Activated CD8-positive, alpha-beta memory T cell treated with anti-CD3 and anti-CD28 coated beads, Interleukin-2, amount 50 U/mL, for 4 hours (primary cell): ENCODE results near the gene SLC14A1.

Experiments used
- DNase-seq: peaks from one replicate; pipeline ENCODE4 v3.0.0-alpha.2; 2020

SLC14A1 gene

DNA sequence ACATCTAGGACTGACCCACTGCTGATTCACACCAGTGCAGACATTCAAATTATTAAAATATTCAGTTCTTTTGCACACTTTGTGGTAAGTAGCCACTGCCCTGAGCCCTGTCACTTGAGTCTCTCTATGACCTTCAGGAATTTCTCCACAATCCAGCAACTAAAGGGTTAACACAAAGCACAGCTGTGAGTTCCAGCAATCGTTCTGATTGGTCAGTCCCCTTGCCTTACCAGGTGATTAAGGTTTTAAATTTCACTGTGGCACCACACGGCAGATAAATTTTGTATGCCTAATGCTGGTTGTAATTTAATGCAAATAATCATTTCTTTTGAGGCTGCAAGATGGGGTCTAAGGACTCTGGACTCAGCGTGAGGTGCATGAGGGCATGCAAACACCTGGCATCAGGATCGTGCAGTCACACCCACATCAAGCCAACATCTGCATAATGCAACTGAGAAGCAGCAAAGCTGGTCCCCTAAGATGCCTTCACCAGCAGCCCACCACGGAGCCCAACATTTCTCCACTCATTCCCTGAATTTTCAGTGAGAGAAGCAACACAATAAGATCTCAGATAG, 36.6 kb downstream of the SLC14A1 start:
- DNase-seq, result no peak

DNA sequence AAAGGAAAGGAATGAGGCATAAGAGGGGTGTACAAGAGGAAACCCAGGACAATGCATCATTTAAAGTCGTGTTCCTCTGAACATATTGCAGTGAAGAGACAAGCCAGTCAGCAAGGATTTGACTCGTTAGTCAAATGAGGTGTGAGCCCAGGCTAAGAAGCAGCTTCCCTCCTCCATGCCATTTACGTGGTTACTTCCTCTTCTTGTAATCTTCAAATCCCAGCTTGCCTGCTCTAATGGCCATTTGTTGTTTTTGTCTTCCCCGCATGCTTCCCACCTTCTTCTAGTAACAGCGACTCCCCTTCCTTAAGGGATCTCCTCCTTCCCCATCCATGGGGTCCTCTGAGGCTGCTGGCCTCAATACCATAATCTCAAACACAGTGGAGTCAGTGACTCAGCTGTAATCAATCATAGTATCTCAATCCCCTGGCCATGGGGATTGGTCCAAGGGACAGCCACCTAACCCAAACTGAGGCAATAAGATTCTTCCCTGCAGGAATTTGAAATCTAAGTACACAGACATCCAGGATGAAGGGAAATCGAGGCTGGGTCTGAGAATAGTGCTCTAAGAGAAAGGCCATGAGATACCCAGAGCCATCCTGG, 37.6 kb downstream of the SLC14A1 start:
- DNase-seq, result no peak

DNA sequence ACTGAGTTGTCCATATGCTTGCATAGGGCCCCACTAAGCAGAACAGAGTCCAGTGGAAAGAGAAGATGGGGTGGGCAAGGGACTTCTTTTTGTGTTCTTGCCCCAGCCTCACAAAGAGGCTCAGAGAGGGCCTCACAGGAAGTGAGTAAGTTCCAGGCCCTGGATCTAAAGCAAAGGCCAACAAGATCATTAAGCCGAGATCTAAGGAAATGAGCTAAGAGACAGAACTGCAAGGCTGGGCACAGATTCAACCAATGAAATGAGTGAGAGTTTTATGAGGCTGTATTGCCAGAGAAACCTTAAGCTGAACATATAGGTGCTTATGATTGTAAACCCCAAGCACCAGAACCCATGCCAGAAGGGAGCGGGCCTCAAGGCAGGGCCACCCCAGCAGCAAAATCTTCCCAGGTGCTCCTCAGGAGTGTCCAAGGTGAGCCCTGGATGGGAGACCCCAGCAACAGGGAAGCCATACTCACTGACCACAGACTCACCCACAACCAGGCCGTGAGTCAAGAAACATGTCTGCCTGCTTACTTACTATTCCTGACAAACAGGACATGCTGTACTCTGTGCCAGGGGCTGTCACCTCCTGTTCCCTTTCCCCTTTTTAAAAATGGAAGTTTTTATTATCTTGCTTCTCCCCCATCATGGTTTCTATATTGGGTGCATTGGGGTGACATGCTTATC, 40.2 kb downstream of the SLC14A1 start:
- no peak for DNase-seq

DNA sequence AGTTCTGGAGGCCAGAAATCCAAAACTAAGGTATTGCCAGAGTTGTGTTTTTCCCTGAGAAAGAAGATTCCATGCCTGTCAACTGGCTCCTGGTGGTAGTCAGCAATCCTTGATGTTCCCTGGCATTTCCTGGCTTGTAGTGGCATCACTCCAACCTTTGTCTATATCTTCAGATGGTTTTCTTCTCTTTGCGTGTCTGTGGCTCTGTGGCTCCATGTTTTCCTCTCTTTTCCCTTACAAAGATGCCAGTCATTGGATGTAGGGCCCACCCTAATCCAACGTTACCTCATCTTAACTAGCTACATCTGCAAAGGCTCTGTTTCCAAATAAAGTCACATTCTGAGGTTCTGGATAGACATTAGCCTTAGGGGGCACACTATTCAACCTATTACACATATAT, 41.8 kb downstream of the SLC14A1 start:
- DNase-seq, result no peak

DNA sequence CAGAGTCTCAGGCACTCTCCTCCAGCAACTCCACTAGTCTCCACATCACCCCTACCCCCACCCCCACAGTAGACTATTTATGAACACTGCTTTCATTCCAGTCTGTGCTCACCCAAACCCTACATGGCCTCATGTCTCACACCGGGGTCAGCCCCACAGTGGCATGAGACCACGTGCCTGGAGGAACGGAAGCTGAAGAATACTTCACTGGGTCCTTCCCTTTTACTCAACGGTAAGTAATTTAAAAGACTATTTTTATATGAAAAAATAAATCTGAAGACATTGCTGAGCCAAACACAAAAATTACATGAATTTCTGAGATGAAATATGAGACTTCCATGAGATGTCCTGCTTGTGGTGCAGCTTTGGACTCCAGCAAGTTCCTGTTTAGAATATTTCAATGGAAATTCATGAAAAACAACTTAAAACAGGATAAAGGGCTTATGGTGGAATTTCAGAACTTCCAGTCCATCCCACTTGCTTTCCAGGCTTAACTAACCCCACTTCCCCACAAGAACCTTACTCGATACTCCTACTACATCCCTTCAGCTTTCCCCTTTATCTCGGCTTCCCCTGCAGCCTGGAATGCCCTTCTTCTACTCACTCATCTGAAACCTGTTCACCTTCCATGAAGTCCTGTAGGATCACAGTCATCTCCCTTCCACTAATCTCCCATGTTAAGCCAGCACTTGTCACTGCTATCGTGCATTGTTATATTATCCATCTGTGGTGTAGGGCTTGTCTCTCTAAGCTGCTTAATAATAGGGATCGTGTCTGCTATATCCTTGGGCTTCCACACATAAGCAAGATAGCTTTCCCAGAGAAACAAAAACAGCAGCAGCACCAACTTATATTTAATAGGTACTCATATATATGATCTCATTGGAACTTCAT, 47.9 kb downstream of the SLC14A1 start:
- no peak for DNase-seq

DNA sequence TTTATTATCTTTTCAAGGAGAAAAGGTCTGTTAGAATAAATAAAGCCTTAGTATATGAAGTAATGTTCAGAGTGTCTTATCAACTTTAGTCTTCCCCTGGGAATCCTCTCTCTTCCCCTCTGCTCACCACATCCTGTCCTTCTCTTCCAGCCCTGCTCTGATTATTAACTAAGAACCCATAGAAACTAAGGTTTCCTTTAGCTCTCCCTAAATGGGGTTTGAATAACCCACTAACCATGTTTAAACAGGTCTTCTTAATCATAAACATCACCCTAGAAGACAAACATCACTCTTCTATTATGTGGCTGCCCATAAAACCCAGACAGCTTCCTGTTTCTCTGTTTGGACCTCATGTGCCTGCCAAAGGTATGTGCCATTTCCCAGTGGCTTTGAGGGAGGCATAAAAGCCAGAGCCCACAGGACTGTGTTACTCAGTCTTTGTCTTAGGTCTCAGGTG, 50.1 kb downstream of the SLC14A1 start:
- no peak for DNase-seq

DNA sequence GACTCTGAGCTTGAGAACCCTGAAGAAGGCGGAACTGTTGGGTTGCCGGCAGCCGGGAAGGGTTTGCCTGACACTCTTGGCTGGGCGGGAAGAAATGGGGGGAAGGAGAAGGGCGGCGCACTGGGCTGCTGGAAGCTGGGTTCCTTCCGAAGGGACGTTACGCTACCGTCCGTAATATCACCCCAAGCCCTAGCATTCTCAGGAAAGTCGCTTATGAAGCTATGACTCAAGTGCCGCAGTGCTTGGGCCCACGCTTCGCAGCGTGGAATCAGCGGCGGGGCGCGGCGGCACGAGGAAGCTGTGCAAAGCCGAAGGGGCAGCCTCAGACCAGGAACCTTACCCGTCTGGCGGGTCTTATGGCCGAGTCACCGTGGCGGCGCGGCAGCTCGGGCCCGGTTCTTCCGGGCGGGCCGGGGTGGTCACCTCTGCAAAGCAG, 51.3 kb downstream of the SLC14A1 start:
- DNase-seq, result peak; percentile 44

DNA sequence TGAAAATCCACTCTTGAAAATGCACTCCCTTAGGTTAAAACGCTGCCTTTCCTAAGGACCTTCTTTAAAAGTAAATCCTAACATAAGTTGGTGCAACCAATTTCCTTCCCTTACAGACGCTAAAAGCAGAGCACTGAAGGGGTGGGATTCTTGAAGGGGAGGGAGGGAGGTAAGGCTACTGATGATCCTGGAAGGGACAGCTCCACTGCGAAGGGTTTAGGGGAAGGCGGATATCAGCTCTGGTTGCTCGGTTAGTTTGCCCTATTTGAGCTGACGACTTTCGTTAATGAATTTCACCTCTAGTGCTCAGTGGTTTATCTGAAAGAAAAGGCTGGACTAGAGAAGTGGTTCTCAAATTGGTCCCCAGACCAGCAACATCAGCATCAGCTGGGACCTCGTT, 51.8 kb downstream of the SLC14A1 start:
- DNase-seq, result no peak

DNA sequence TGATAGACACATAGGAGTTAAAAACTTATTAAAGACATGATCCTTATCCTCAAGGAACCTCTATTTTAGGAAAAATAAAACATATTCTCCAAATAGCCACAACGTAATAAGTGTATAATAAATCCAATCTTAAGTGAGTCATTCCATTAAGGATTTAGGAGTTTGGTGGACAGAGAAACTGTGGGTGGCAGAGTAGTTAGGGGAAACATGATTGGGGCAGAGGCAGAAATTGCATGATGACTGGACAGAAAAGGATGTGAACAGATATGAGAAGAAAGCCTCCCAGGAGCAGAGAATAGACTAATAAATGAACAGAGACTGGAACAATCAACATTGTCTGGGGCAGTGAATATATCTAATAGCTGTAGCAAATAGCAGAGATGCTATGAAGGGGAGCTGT, 53.4 kb downstream of the SLC14A1 start:
- DNase-seq, result no peak

DNA sequence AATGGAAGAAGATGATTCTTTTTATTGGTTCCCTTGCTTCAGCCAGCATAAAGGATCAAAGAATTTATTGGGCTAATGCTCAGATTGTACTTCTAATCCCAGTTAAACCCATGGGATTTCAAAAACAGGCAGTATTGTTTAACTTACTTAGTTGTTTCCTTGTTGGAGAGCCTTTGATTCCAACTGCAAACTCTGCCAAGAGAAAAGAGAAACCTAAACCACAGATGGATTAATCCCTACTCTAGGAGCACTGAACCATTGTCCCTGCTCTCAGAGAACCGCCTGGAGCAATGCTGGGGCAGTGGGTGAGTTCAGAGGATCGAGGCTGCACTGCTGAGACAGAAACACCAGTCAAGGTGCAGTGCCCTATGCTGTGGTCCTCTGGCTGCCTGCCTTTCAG, 56.6 kb downstream of the SLC14A1 start:
- DNase-seq, result no peak

DNA sequence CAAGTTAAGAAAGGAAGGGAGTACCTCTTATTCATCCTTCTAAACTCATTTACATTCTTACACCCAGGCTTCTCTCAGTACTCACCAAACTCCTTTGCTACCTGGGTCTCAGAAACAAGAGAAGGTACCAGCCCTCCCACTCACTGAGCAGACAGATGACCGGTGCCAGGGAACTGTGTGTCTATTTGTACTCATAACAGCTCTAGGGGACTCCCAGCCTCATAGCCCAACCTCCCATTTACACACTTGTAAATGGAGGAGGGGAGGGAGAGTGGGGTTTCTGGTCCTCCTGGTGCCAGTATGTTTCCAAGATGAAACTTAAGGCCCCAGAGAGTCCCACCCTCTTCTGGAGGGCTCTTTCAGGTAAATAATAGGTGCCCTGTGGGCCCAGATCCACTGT, 58.7 kb downstream of the SLC14A1 start:
- DNase-seq, result no peak

DNA sequence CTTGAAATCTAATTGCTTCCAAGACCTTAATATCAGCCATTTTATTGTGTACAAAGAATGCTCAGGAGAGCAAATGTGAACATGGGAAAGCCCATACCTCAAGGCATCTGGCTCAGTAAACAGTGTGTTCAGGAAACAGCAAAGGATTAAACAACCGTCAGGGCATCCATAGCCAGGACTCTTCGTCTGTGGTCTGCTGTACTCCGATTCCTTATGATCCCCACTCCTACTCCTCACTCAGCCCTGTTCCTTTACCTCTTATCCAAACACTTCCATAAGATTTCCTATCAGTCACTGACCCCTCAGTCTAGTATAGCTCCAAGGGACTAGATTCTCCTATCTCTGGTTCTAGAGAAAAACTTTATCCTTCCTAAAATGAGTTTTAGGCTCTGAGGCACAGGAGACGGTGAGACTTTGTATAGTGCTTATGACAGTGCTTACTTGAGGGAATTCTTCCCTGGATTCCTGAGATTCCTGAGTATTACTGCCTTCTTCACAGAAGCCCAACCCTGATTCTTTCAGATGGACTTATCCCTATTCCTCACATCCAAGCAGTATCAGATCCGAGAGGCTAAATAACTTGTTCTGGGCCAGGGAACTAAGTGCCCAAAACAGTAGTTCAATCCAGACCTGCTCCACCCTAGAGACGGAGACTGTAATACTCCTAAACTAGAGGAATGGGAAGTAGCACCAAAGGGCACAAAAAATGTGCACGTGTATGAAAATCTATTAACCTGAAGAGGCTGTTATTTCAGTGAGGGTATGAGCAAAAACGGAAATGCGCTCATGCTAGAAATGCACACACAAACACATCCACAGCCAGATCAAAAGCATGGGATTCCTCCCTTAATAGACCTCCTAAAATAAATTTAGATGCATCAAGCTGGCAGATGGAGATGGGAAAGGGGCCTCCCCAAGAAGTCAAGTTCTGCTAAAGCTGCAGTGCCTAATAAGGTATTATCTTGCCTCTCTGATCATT, 59.4 kb downstream of the SLC14A1 start:
- no peak for DNase-seq

DNA sequence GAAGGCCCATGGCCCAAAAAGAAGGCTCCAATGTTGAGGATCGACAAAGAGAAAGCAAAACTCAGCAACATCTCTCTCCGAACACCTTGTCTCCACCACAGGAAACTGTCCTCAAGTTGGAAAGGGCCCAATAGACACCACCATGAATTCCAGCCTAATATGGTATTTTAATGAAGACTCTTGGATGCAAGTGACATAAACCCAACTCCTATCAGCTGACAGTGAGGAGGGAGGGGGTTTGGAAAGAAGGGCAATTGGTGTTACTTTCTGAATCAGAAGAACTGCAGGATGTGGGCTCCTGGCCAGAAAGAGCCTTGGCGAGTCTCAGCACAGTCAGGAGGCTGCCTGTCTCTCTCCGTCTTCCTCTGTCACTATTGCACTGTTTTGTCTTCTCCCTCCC, 61.2 kb downstream of the SLC14A1 start:
- no peak for DNase-seq

DNA sequence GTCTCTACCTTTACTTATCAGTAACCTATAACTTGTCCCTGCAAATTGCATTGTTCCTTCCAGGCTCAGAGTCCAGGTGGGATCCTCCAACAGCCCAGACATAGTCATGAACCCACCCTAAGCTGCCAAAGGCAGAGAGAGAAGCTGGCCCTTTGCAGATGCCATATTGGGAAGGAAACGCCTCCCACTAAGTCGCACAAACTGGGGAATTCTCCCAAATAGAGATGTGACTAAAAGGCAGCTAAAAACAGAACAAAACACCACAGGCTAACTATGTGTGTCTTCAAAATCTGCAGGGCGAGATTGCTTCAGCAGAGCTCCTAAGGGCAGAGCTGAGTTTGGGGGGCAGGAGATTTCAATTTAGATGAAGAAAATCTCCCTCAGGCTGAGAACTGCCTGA, 63.0 kb downstream of the SLC14A1 start:
- no peak for DNase-seq

DNA sequence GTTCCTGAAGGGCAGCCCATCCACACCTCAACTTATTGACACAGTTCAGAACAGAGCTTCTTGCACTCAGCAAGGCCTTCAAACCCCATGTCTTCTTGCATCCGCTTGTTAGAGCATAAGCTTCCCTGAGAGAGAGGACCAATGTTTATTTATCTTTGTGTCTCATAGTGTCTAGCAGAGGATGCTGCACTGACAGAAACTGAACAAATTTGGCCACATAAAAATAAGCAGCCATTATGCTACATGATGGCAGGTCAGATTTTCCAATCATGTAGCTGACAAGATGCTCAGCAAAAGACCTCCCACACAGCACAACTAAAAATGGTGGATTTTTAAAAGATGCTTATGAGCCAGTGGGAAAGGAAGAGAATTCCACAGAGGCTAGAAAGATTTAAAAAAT, 63.4 kb downstream of the SLC14A1 start:
- DNase-seq, result no peak

DNA sequence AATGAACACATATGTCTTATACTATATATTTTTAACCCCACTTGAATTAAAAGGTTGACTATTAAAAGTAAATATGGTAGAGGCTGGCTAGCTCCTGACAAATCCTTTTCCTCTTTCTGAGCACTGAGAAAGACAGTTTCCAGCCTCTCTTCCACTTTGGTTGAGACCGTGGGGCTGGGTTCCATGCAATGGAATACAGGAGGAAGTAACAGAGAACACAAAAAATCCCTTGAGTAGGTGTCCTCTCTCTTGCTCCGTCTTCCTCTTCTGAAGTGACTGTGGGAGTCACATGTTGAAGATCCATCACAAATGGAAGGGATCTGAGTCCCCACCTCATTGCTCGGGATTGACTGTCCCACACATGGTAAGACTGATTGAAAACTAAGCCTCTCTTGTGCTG, 64.9 kb downstream of the SLC14A1 start:
- DNase-seq, result no peak

DNA sequence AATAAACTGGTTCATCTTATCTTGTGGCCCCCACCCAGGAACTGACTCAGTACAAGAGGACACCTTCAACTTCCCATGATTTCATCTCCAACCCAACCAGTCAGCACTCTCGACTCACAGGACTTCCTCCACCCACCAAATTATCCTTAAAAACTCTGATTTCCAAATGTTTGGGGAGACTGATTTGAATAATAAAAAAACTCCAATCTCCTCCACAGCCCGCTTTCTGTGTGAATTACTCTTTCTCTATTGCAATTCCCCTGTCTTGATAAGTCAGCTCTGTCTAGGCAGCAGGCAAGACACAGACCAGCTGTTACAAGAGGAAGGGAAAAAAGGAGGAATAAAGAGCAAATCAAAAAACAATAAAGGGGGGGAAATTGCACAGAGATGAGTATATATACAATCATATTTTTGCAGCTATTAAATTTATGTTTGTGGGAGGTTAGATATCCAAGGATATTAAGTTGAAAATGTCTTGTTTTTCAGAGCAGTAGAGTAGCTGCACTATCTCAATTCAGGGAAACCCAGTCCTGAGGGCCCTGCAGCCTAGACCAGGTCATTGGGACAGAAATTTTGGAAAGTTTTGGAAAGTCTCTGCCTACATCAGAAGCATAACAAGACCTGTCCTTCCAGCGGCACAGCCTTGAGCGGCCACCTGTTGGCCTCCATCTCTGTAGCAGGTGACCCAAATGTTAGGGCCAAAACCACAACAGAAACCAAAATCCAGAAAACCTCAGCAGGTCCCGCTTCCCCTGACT, 68.7 kb downstream of the SLC14A1 start:
- DNase-seq, result no peak

DNA sequence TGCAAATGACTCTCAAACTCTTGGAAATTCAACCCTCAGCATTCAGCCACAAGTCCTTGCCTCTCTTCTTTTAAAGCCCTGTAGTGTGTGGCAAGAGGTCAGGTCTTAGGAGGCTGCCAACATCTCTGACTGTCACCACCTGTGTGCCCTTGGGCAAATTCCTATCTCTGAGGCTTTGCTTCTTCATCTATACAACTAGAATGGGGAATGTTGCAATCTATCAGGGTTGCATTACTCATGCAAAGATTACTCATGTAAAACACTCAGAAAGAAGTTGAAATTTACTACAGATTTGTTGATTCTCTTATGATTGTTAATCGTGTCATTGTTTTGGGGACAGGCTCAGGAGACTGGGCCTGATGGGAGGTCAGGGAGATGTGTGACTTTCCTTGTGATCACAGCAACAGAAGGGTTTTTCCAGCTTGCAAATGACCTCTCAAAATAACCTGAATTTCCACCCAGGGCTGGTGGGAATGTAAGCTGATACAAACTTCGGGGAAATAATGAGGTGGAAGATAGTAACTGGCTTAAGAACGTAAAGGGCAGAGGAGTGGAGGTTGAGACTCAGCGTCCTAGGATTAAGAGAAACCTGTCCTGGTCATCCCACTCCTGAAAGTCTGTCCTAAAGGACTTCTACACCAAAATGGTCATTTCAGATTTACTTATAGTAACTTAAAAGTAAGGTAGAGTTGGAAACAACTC, 69.4 kb downstream of the SLC14A1 start:
- DNase-seq, result no peak

DNA sequence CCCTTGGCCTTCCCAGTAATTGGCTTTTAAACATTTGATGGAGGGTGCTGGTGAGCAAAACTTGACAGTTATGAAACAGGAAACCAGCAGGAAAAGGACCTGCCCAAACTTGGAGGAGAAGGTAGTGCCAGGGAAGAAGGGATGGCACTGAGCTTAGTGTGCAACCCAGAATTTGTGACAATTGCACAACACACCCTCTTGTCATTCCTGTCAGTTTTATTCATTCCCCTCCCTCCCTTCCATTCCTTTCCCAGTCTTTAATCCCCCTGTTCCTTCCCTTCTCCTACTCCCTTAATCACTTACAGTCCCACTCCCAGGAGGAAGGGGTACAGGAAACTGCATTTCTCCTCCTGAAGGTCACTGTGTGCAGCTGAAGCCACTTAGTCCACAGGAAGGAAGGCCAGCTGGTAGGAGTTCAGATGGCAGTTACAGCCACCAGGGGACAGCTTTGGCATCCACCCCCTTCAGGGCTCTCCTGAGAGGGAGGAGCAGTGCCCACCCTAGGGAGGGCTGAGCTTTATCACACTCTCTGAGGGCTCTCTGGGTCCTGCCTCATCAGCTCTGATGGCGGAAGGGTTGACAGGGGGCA, 77.5 kb downstream of the SLC14A1 start:
- no peak for DNase-seq
